OCI-LY3 (cell line): ENCODE measurements around the gene CSTPP1.
"Not testable (repeated sequence)": the region's sequence is repeated elsewhere in the genome, so short reads cannot be mapped to it uniquely, and the experiment has no call there.

Experiments
- H2AFZ ChIP-seq: fragments of 200-600, 300-600 bp; shearing (Covaris generic); 2 replicates; pipeline ENCODE4 v1.6.0; 2014; ENCODE audit warnings: antibody characterized with exemption, low read depth, low read length
- H3K27ac ChIP-seq: fragments of 200-600, 300-600 bp; sonication (generic); 2 replicates; pipeline ENCODE4 v1.5.1; 2014; ENCODE audit warnings: mild to moderate bottlenecking, low read length, moderate library complexity, mixed read lengths
- H3K27me3 ChIP-seq: fragments of 200-600, 300-600 bp; sonication (generic); 2 replicates; pipeline ENCODE4 v1.6.1; 2014; ENCODE audit warnings: low read depth, low read length, mixed read lengths
- H3K36me3 ChIP-seq: fragments of 200-600, 300-600 bp; sonication (generic); replicated peaks from 2 replicates; pipeline ENCODE3; 2014; ENCODE audit warnings: low read depth, low read length, mixed read lengths
- H3K4me1 ChIP-seq: fragments of 300-600, 200-600 bp; sonication (generic); 2 replicates; pipeline ENCODE4 v1.6.1; 2014; ENCODE audit warnings: low read length, mixed read lengths
- H3K4me2 ChIP-seq: fragments of 200-600, 300-600 bp; sonication (generic); 2 replicates; pipeline ENCODE4 v1.6.1; 2014; ENCODE audit warnings: low read length, mixed read lengths
- H3K4me3 ChIP-seq: fragments of 300-600, 200-600 bp; sonication (generic); 2 replicates; pipeline ENCODE4 v1.5.1; 2014; ENCODE audit warnings: antibody characterized with exemption, mild to moderate bottlenecking, low read length, moderate library complexity
- H3K79me2 ChIP-seq: fragments of 300-600, 200-600 bp; shearing (Covaris generic); 2 replicates; pipeline ENCODE4 v1.6.1; 2014; ENCODE audit warnings: mild to moderate bottlenecking, low read length, mixed read lengths
- H3K9ac ChIP-seq: fragments of 300-600, 200-600 bp; shearing (Covaris generic); 2 replicates; pipeline ENCODE4 v1.6.0; 2014; ENCODE audit warnings: mild to moderate bottlenecking, low read length, moderate library complexity
- H3K9me3 ChIP-seq: fragments of 200-600, 300-600 bp; shearing (Covaris generic); 2 replicates; pipeline ENCODE4 v1.6.1; 2014; ENCODE audit warnings: low read length, mixed read lengths; ENCODE audit not compliant: insufficient read depth
- H4K20me1 ChIP-seq: fragments of 200-600, 300-600 bp; sonication (generic); 2 replicates; pipeline ENCODE4 v1.6.1; 2016; ENCODE audit warnings: low read length, mixed read lengths; ENCODE audit not compliant: insufficient read depth
- CTCF ChIP-seq: fragments of 200-600, 300-600 bp; sonication (generic); IDR thresholded peaks from 2 replicates; pipeline ENCODE4 v1.5.1; 2014; ENCODE audit warnings: antibody characterized with exemption, low read length, low read depth
- EZH2phosphoT487 ChIP-seq: fragments of 200-600 bp; shearing (Covaris generic); IDR thresholded peaks from 2 replicates; pipeline ENCODE4 v1.6.1; 2018; ENCODE audit warnings: antibody characterized with exemption, mixed run types, low read depth

Gene CSTPP1

DNA sequence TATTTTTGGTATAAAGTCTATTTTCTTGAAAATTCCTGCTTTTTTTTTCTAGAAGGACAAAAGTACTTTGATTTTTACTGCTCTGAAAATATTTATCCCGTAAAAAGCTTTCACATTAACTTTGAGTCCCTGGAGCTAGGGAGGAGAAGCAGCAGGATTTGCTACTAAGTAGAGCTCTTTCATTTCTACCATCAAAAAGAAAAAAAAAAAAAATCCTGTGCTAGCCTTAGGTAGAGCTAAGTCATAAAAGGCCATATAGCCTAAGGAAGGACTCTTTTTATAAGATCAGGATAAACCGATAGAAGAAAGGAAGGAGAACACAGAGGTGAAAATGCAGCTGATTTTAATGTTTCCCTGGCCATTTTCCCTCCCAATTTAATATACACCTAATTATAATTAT is 48.0 kb downstream of the CSTPP1 start:
- no peak overlapping the region for H3K4me2 ChIP-seq
- H3K36me3 ChIP-seq, result no peaks in the 10 kb centered on the region
- H4K20me1 ChIP-seq, result no peaks in the 10 kb centered on the region
- H3K27ac ChIP-seq, result no peak overlapping the region
- no peaks in the 10 kb centered on the region for H3K9me3 ChIP-seq
- H3K9ac ChIP-seq, result no peak overlapping the region
- no peak overlapping the region for H2AFZ ChIP-seq
- no peaks in the 10 kb centered on the region for H3K27me3 ChIP-seq
- no peak overlapping the region for H3K4me3 ChIP-seq
- TF ChIP-seq EZH2phosphoT487 (no peak), CTCF (no peak)
- H3K4me1 ChIP-seq, result peaks cover 8% of the 10 kb centered on the region; the same call in 1 of the 2 replicates
- H3K79me2 ChIP-seq, result no peaks in the 10 kb centered on the region

- Histone ChIP-seq H3K27ac (no peak overlapping the region), H3K36me3 (peaks cover 4% of the 10 kb centered on the region), H3K4me3 (no peak overlapping the region), H3K9me3 (peaks cover 2% of the 10 kb centered on the region; the same call in 1 of the 2 replicates), H3K9ac (no peak overlapping the region), H3K4me1 (peaks cover 8% of the 10 kb centered on the region; the same call in 1 of the 2 replicates), H2AFZ (no peak overlapping the region), H4K20me1 (no peaks in the 10 kb centered on the region), H3K4me2 (no peak overlapping the region), H3K27me3 (no peaks in the 10 kb centered on the region), H3K79me2 (no peaks in the 10 kb centered on the region)
- TF ChIP-seq CTCF, result no peak
- no peak for TF ChIP-seq EZH2phosphoT487
Measured at GRCh38 chr11:46984987-46985386, 48.4 kb downstream of the CSTPP1 start.

GRCh38 chr11:46987183-46987582 is 50.6 kb downstream of the CSTPP1 start:
- no peak overlapping the region for H3K4me3 ChIP-seq
- H3K4me1 ChIP-seq, result 0 out of 2 replicates have a peak, but pooled peaks cover 3% of the 10 kb centered on the region
- H3K4me2 ChIP-seq, result no peak overlapping the region
- H2AFZ ChIP-seq, result no peak overlapping the region
- TF ChIP-seq EZH2phosphoT487 (no peak), CTCF (no peak)
- H3K9ac ChIP-seq, result no peak overlapping the region
- H3K27me3 ChIP-seq, result no peaks in the 10 kb centered on the region
- H3K79me2 ChIP-seq, result no peaks in the 10 kb centered on the region
- H3K27ac ChIP-seq, result no peak overlapping the region
- peaks cover 3% of the 10 kb centered on the region; the same call in 1 of the 2 replicates for H3K9me3 ChIP-seq
- H3K36me3 ChIP-seq, result peaks cover 5% of the 10 kb centered on the region
- H4K20me1 ChIP-seq, result no peaks in the 10 kb centered on the region

- not testable (repeated sequence) for H3K9me3 ChIP-seq, H3K9ac ChIP-seq, H3K36me3 ChIP-seq, H2AFZ ChIP-seq, H3K4me2 ChIP-seq, H3K4me1 ChIP-seq, H3K79me2 ChIP-seq, H4K20me1 ChIP-seq, H3K27me3 ChIP-seq, H3K27ac ChIP-seq, H3K4me3 ChIP-seq
Measured at GRCh38 chr11:46989810-46990487, 53.4 kb downstream of the CSTPP1 start.
